ENCODE results near the gene FLT4. TPM values are rescaled to one million over a fixed set of nuclear protein-coding genes. Genes with fewer than 3 reads are reported as not detected.

FLT4 gene
- total RNA-seq, 1 experiment from 2014 or later = 0.44 TPM

DNA sequence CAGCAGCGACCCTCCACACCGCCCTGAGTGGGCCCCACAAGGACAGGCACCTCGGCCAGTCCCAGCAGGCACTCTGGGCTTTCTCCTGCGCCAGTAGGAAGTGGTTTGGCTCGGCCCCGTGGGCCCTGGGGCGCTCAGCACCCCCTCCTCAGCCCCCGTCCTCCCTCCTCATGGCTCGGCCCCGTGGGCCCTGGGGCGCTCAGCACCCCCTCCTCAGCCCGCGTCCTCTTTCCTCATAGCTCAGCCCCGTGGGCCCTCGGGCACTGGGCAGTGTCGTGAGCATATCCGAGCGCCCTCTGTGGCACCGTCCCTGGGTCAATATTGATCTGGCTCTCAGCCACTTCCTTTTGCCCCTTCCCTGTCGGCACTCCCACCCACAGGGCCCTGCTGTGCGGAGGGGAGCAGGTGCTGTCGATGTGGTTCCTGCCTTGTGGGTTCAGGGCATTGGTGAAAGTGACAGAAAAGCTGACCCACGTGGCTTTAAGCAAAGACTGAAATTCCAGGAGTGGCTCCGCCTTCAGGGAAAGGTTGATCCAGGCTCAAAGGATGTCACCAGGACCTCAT is 52.6 kb downstream of the FLT4 start:
- Histone ChIP-seq H3K36me3 (ENCODE audit: control insufficient read depth, insufficient read depth, low read length) (no peaks in the 10 kb centered on the region), H3K4me1 (ENCODE audit: control insufficient read depth, insufficient read depth, low read length) (no peaks in the 10 kb centered on the region), H3K27me3 (ENCODE audit: control insufficient read depth, insufficient read depth, low read length) (no peaks in the 10 kb centered on the region), H3K4me3 (ENCODE audit: low read depth in 2 of 2, low read length in 2 of 2) (no peak overlapping the region), H3K27ac (ENCODE audit: low read length) (no peak overlapping the region), H3K9me3 (ENCODE audit: control insufficient read depth, insufficient read depth, low read depth, low read length) (no peaks in the 10 kb centered on the region)
- ATAC-seq (no peak), DNase-seq (ENCODE audit: low read depth, low spot score) (no peak)
- no TSS peak for BruUV-seq (replicated peaks)
- TF ChIP-seq TCF7L2 (IDR thresholded peaks at IDR 0.05; ENCODE audit: low read depth, low read length) = no peak
- TF ChIP-seq SIN3A (IDR thresholded peaks at IDR 0.05; ENCODE audit: borderline replicate concordance, insufficient read depth, low read depth, low read length) = no peak
- TF ChIP-seq POLR2AphosphoS5 (IDR thresholded peaks at IDR 0.05; ENCODE audit: low read depth, low read length) = no peak
- TF ChIP-seq, protein P1, sequence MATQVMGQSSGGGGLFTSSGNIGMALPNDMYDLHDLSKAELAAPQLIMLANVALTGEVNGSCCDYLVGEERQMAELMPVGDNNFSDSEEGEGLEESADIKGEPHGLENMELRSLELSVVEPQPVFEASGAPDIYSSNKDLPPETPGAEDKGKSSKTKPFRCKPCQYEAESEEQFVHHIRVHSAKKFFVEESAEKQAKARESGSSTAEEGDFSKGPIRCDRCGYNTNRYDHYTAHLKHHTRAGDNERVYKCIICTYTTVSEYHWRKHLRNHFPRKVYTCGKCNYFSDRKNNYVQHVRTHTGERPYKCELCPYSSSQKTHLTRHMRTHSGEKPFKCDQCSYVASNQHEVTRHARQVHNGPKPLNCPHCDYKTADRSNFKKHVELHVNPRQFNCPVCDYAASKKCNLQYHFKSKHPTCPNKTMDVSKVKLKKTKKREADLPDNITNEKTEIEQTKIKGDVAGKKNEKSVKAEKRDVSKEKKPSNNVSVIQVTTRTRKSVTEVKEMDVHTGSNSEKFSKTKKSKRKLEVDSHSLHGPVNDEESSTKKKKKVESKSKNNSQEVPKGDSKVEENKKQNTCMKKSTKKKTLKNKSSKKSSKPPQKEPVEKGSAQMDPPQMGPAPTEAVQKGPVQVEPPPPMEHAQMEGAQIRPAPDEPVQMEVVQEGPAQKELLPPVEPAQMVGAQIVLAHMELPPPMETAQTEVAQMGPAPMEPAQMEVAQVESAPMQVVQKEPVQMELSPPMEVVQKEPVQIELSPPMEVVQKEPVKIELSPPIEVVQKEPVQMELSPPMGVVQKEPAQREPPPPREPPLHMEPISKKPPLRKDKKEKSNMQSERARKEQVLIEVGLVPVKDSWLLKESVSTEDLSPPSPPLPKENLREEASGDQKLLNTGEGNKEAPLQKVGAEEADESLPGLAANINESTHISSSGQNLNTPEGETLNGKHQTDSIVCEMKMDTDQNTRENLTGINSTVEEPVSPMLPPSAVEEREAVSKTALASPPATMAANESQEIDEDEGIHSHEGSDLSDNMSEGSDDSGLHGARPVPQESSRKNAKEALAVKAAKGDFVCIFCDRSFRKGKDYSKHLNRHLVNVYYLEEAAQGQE (IDR thresholded peaks at IDR 0.05; ENCODE audit: insufficient read depth in 1 of 2, low read depth in 2 of 2, low read length in 1 of 2) = no peak
- TF ChIP-seq, protein P2, sequence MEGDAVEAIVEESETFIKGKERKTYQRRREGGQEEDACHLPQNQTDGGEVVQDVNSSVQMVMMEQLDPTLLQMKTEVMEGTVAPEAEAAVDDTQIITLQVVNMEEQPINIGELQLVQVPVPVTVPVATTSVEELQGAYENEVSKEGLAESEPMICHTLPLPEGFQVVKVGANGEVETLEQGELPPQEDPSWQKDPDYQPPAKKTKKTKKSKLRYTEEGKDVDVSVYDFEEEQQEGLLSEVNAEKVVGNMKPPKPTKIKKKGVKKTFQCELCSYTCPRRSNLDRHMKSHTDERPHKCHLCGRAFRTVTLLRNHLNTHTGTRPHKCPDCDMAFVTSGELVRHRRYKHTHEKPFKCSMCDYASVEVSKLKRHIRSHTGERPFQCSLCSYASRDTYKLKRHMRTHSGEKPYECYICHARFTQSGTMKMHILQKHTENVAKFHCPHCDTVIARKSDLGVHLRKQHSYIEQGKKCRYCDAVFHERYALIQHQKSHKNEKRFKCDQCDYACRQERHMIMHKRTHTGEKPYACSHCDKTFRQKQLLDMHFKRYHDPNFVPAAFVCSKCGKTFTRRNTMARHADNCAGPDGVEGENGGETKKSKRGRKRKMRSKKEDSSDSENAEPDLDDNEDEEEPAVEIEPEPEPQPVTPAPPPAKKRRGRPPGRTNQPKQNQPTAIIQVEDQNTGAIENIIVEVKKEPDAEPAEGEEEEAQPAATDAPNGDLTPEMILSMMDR (IDR thresholded peaks at IDR 0.05) = no peak
- CTCF ChIA-PET = no interaction called here
- POLR2A ChIA-PET = no interaction called here
- in situ Hi-C loops (cut with HindIII; ENCODE audit: low pct_unique_long_range_greater_than_20kb, low sequenced_read_pairs) (no loop called here), intact Hi-C loops (cut with micrococcal nuclease; ENCODE audit: unreplicated experiment) (no loop called here)

DNA sequence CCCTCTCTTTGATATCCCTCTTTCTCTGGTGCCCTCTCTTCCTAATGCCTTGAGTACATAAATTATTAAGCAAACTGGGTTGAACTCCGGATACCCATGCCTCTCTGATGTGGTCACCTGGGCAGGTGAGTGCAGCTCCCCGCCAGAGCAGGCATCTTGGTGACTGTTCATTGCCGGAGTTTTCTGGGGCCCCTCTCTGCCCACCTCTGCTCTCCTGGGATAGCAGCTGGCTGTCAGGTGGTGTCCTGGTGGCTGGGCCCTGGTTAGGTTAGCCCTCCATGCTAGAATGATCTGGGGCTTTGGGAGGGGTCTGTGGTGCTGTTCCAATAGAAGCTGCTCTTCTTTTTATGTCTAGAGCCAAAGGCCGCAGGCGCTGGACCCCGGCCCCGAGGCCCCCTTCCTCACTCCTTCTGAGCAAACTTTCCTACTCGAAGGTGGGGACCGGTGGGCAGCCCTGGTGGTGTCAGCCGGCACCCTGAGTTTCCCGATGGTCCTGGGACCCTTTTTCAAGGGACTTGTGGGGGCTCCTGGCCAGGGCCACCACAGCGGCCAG is 53.2 kb downstream of the FLT4 start:
- Histone ChIP-seq H3K27me3 (ENCODE audit: control insufficient read depth, insufficient read depth, low read length) (no peaks in the 10 kb centered on the region), H3K4me3 (ENCODE audit: low read depth in 2 of 2, low read length in 2 of 2) (no peak overlapping the region), H3K4me1 (ENCODE audit: control insufficient read depth, insufficient read depth, low read length) (no peaks in the 10 kb centered on the region), H3K9me3 (ENCODE audit: control insufficient read depth, insufficient read depth, low read depth, low read length) (no peaks in the 10 kb centered on the region), H3K27ac (ENCODE audit: low read length) (no peak overlapping the region), H3K36me3 (ENCODE audit: control insufficient read depth, insufficient read depth, low read length) (no peaks in the 10 kb centered on the region)
- TF ChIP-seq, protein P1 (IDR thresholded peaks at IDR 0.05; ENCODE audit: insufficient read depth in 1 of 2, low read depth in 2 of 2, low read length in 1 of 2) = no peak
- TF ChIP-seq POLR2AphosphoS5 (IDR thresholded peaks at IDR 0.05; ENCODE audit: low read depth, low read length) = no peak
- TF ChIP-seq TCF7L2 (IDR thresholded peaks at IDR 0.05; ENCODE audit: low read depth, low read length) = no peak
- TF ChIP-seq SIN3A (IDR thresholded peaks at IDR 0.05; ENCODE audit: borderline replicate concordance, insufficient read depth, low read depth, low read length) = no peak
- TF ChIP-seq, protein P2 (IDR thresholded peaks at IDR 0.05) = no peak
- intact Hi-C loops (cut with micrococcal nuclease; ENCODE audit: unreplicated experiment) (no loop called here), in situ Hi-C loops (cut with HindIII; ENCODE audit: low pct_unique_long_range_greater_than_20kb, low sequenced_read_pairs) (no loop called here)
- POLR2A ChIA-PET = interaction anchor here (0.5 kb wide), 1 partner anchor 67 kb away, joined by 8 read pairs; no protein-coding TSS in a partner anchor
- CTCF ChIA-PET = interaction anchor here (1.0 kb wide), 1 partner anchor 10 kb away, joined by 5 read pairs; no protein-coding TSS in a partner anchor
- no peak for DNase-seq (ENCODE audit: low read depth, low spot score)
- no TSS peak for BruUV-seq (replicated peaks)
- no peak for ATAC-seq
